Ovary (tissue), 3 donors: ENCODE measurements around the gene TMEM80.

Source experiments
- CTCF ChIP-seq, 3 donors: fragments of 450-650 bp in 2 of 3; fragments of 200-600 bp in 1 of 3; IDR thresholded peaks; one replicate each; pipeline versions ENCODE4 v1.5.1 to v1.8.0; 2016 to 2022; ENCODE audit warnings: antibody characterized with exemption in 3 of 3, mild to moderate bottlenecking in 1 of 3
- POLR2A ChIP-seq: fragments of 450-650 bp; IDR thresholded peaks from one replicate; pipeline ENCODE4 v1.6.1; 2017; ENCODE audit warnings: antibody characterized with exemption, mild to moderate bottlenecking, moderate library complexity
- donor health status: DM: no; HTN: no; CAD: no.

GRCh38 chr11:653837-654236, 41.8 kb upstream of the TMEM80 start:
- TF ChIP-seq CTCF (IDR thresholded peaks at IDR 0.05) (no peak), POLR2A (no peak)
